HG02840 (cell line): Measurements from ENCODE around the gene IRF2BP2.

Experiments
- ATAC-seq: cut with Tn5 transposase; IDR thresholded peaks from one replicate; pipeline ENCODE4 v1.9.1; 2021; ENCODE audit warnings: mild to moderate bottlenecking, moderate library complexity, moderate number of reproducible peaks; ENCODE audit not compliant: unreplicated experiment, low FRiP score

Gene IRF2BP2

GRCh38 chr1:234559902-234560676, 49.9 kb downstream of the IRF2BP2 start:
- no peak for ATAC-seq

DNA sequence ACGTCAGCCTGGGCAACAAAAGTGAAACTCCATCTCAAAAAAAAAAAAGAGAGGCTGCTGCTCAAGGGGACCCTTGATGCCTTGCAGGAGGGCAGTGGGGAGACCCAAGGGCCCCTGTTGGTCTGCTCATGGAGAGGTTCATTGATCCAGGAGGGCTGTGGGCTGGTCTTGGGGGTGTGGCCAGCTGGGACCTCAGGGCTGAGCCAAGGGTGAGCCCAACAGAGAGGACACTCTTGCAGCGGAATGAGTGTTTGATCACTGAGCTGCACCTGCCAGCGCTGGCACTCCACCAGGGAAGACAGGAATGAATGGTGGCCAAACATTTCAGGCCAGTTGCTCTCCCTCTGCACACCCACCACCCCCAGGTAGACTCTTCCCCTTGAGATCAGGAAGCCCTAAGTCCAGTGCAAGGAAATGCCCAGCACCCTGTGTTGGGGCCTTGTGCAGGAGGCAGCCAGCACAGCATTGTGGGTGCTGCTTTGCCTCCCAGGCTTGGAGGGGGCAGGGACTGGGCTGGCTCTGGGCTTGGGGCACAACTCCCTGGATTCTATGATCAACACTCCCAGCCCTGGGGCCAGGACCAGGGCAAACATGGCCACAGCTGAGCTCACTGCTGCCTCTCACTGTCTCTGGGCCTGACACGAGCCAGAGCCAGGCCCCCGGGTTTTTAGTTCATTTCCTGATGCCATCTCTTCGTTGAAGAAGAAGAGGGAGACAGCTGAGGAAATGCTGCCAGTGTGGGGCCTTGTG, 50.7 kb downstream of the IRF2BP2 start:
- no peak for ATAC-seq

GRCh38 chr1:234558330-234558836, 51.6 kb downstream of the IRF2BP2 start:
- no peak for ATAC-seq

- ATAC-seq, result no peak
Measured at GRCh38 chr1:234556245-234556943, 53.6 kb downstream of the IRF2BP2 start.

GRCh38 chr1:234555390-234556024, 54.5 kb downstream of the IRF2BP2 start:
- ATAC-seq, result no peak

GRCh38 chr1:234554698-234555311, 55.2 kb downstream of the IRF2BP2 start:
- ATAC-seq, result no peak
